Esophagus muscularis mucosa (tissue), 4 donors: ENCODE measurements around the gene PPTC7. TPM values are rescaled to one million over a fixed set of nuclear protein-coding genes. Genes with fewer than 3 reads are reported as not detected.
"Not testable (repeated sequence)": the region's sequence is repeated elsewhere in the genome, so short reads cannot be mapped to it uniquely, and the experiment has no call there.

Experiments used
- DNase-seq: peaks from one replicate; pipeline ENCODE4 v3.0.0-alpha.2; 2017; ENCODE audit errors: extremely low spot score
- H3K27ac ChIP-seq, 4 donors: fragments of 200-600 bp; sonication (generic); replicated peaks in 1 of 4; 1 replicate in 3 of 4; 2 replicates in 1 of 4; pipeline ENCODE4 v1.5.1; 2016 to 2019; ENCODE audit warnings: mild to moderate bottlenecking in 1 of 4
- H3K27me3 ChIP-seq, 4 donors: fragments of 200-600 bp; sonication (generic); one replicate each; pipeline versions ENCODE4 v1.5.1 to v1.6.0; 2016 to 2019
- H3K36me3 ChIP-seq, 4 donors: fragments of 200-600 bp; sonication (generic); one replicate each; pipeline ENCODE4 v1.5.1; 2016 to 2019
- H3K4me1 ChIP-seq, 4 donors: fragments of 200-600 bp; sonication (generic); one replicate each; pipeline ENCODE4 v1.5.1; 2016 to 2019
- H3K4me3 ChIP-seq, 4 donors: fragments of 200-600 bp; sonication (generic); 1 replicate in 2 of 4; 2 replicates in 2 of 4; pipeline ENCODE4 v1.5.1; 2016 to 2019; ENCODE audit warnings: mild to moderate bottlenecking in 4 of 4, moderate library complexity in 1 of 4
- H3K9me3 ChIP-seq, 4 donors: fragments of 200-600 bp; sonication (generic); 1 replicate in 3 of 4; 2 replicates in 1 of 4; pipeline ENCODE4 v1.5.1; 2016 to 2019
- CTCF ChIP-seq, 3 experiments: fragments of 200-600 bp in 2 of 3; fragments of 450-650 bp in 1 of 3; sonication (generic) in 2 of 3; IDR thresholded peaks; one replicate each; pipeline ENCODE4 v1.5.1; 2017 to 2019; ENCODE audit warnings: antibody characterized with exemption in 3 of 3, mild to moderate bottlenecking in 2 of 3, moderate library complexity in 1 of 3
- EP300 ChIP-seq: sonication (generic); formaldehyde crosslinking; IDR thresholded peaks from one replicate; pipeline ENCODE4 v1.6.1; 2017; ENCODE audit warnings: antibody characterized with exemption
- POLR2A ChIP-seq: fragments of 450-650 bp; IDR thresholded peaks from one replicate; pipeline ENCODE4 v1.6.1; 2017; ENCODE audit warnings: antibody characterized with exemption, moderate library complexity, mild to moderate bottlenecking, low read depth
- POLR2AphosphoS5 ChIP-seq, 2 donors: sonication (generic); formaldehyde crosslinking; IDR thresholded peaks; one replicate each; pipeline ENCODE4 v1.6.1; 2017; ENCODE audit warnings: antibody characterized with exemption in 2 of 2
- whole genome bisulfite sequencing: methylation state at CpG from one replicate; pipeline ENCODE4 v1.1.5; 2018; 5-methylcytosine and 5-hydroxymethylcytosine counted together
- intact Hi-C: fragments of 100-400 bp; cut with DNase I; formaldehyde crosslinking; loops from one replicate; pipeline ENCODE4 v1.15.1; 2023
- total RNA-seq, 4 donors: library from RNA; depleted of rRNA; stranded (reverse); fragments of >200 nt; gene quantifications; one replicate each; pipeline versions ENCODE4 v1.1.0 to v1.2.1, GENCODE V29; 2016

The PPTC7 gene
- total RNA-seq, 4 donors from 2014 or later: 36.6 to 55.6 (median 53.2) TPM

GRCh38 chr12:110574044-110574443 lies 9.1 kb downstream of the PPTC7 start:
- no peaks in the 10 kb centered on the region for H3K27me3 ChIP-seq
- no peak for DNase-seq
- peak overlapping the region in 1 of 4 donors; percentile 37 for H3K27ac ChIP-seq
- 59% methylated on average over 1 of the region's 1 CpG for WGBS
- no peaks in the 10 kb centered on the region for H3K36me3 ChIP-seq
- H3K9me3 ChIP-seq: peaks cover 0 to 8% (median 2%) of the 10 kb centered on the region in 4 donors
- peaks cover 53 to 64% (median 58%) of the 10 kb centered on the region in 4 donors for H3K4me1 ChIP-seq
- TF ChIP-seq POLR2A (no peak), POLR2AphosphoS5 (IDR thresholded peaks at IDR 0.05) (no peak), EP300 (no peak), CTCF (IDR thresholded peaks at IDR 0.05) (no peak)
- intact Hi-C loops: no loop called here
- no peak overlapping the region for H3K4me3 ChIP-seq

GRCh38 chr12:110570798-110571197 lies 12.3 kb downstream of the PPTC7 start:
- H3K36me3 ChIP-seq, H3K27ac ChIP-seq, intact Hi-C loops, H3K27me3 ChIP-seq, H3K4me3 ChIP-seq, H3K9me3 ChIP-seq, DNase-seq: not testable (repeated sequence)
- peaks cover 33 to 53% (median 44%) of the 10 kb centered on the region in 4 donors for H3K4me1 ChIP-seq
- WGBS: 100% methylated on average over 16 of the region's 16 CpGs

GRCh38 chr12:110569838-110570237 lies 13.3 kb downstream of the PPTC7 start:
- H3K9me3 ChIP-seq, H3K36me3 ChIP-seq, H3K27ac ChIP-seq, DNase-seq, intact Hi-C loops, H3K4me3 ChIP-seq, H3K27me3 ChIP-seq: not testable (repeated sequence)
- WGBS: 57% methylated on average over 1 of the region's 2 CpGs
- H3K4me1 ChIP-seq: peaks cover 34 to 53% (median 44%) of the 10 kb centered on the region in 4 donors

- intact Hi-C loops: no loop called here
- no peaks in the 10 kb centered on the region for H3K27me3 ChIP-seq
- peaks cover 0 to 8% (median 2%) of the 10 kb centered on the region in 4 donors for H3K9me3 ChIP-seq
- WGBS: no CpG with 5 or more reads among the region's 6 CpGs
- TF ChIP-seq CTCF (IDR thresholded peaks at IDR 0.05): no peak
- no peak for TF ChIP-seq EP300
- no peak for TF ChIP-seq POLR2A
- no peak for TF ChIP-seq POLR2AphosphoS5 (IDR thresholded peaks at IDR 0.05)
- no peaks in the 10 kb centered on the region for H3K36me3 ChIP-seq
- no peak overlapping the region for H3K27ac ChIP-seq
- peaks cover 38 to 53% (median 43%) of the 10 kb centered on the region in 4 donors for H3K4me1 ChIP-seq
- no peak overlapping the region for H3K4me3 ChIP-seq
- DNase-seq: no peak
These were observed 14.4 kb downstream of the PPTC7 start for GRCh38 chr12:110568752-110569151.

GRCh38 chr12:110566993-110567392 lies 16.1 kb downstream of the PPTC7 start:
- Histone ChIP-seq H3K4me1 (peaks cover 40 to 62% (median 55%) of the 10 kb centered on the region in 4 donors), H3K27ac (peak overlapping the region in 1 of 4 donors; percentile 39)

More at GRCh38 chr12:110566993-110567392, 16.1 kb downstream of the PPTC7 start:
- Histone ChIP-seq H3K4me3 (no peak overlapping the region), H3K9me3 (peaks cover 0 to 8% (median 2%) of the 10 kb centered on the region in 4 donors), H3K27me3 (no peaks in the 10 kb centered on the region), H3K36me3 (no peaks in the 10 kb centered on the region)
- TF ChIP-seq POLR2A (no peak), CTCF (IDR thresholded peaks at IDR 0.05) (no peak), EP300 (no peak), POLR2AphosphoS5 (IDR thresholded peaks at IDR 0.05) (no peak)
- 93% methylated on average over 5 of the region's 5 CpGs for WGBS
- intact Hi-C loops: no loop called here
- no peak for DNase-seq
